DOHH2 (cell line): ENCODE results near the gene NGLY1.

Experiments used
- H3F3A ChIP-seq: fragments of 200-600 bp; sonication (generic), shearing (Covaris generic); 2 replicates; pipeline ENCODE4 v1.6.0; 2016; ENCODE audit warnings: antibody characterized with exemption, mild to moderate bottlenecking; ENCODE audit not compliant: control insufficient read depth, insufficient read depth
- H3K27ac ChIP-seq: fragments of 200-600 bp; sonication (generic); 2 replicates; pipeline ENCODE4 v1.5.1; 2014; ENCODE audit warnings: low read depth, mild to moderate bottlenecking, low read length, moderate library complexity
- H3K27me3 ChIP-seq: fragments of 200-600 bp; sonication (generic); 2 replicates; pipeline ENCODE4 v1.6.1; 2014; ENCODE audit warnings: mild to moderate bottlenecking, low read length, mixed read lengths; ENCODE audit not compliant: control insufficient read depth
- H3K36me3 ChIP-seq: fragments of 200-600 bp; sonication (generic); 2 replicates; pipeline ENCODE4 v1.6.1; 2014; ENCODE audit warnings: mild to moderate bottlenecking, low read length, moderate library complexity, mixed read lengths; ENCODE audit not compliant: control insufficient read depth
- H3K4me1 ChIP-seq: fragments of 200-600 bp; sonication (generic); 2 replicates; pipeline ENCODE4 v1.6.1; 2014; ENCODE audit warnings: mild to moderate bottlenecking, low read length, mixed read lengths; ENCODE audit not compliant: control insufficient read depth
- H3K4me2 ChIP-seq: fragments of 200-600 bp; sonication (generic); 2 replicates; pipeline ENCODE4 v1.6.0; 2014; ENCODE audit warnings: mild to moderate bottlenecking, low read length, moderate library complexity
- H3K4me3 ChIP-seq: fragments of 200-600 bp; sonication (generic); 2 replicates; pipeline ENCODE4 v1.5.1; 2014; ENCODE audit warnings: mild to moderate bottlenecking, low read length, mixed read lengths
- H3K79me2 ChIP-seq: fragments of 200-600 bp; sonication (generic); 2 replicates; pipeline ENCODE4 v1.6.1; 2014; ENCODE audit warnings: mild to moderate bottlenecking, low read length, mixed read lengths; ENCODE audit not compliant: control insufficient read depth
- H3K9me2 ChIP-seq: fragments of 200-600 bp; sonication (generic); replicated peaks from 2 replicates; pipeline ENCODE4 v1.6.1; 2014; ENCODE audit warnings: mild to moderate bottlenecking, low read length, mixed read lengths; ENCODE audit not compliant: control insufficient read depth
- H3K9me3 ChIP-seq: fragments of 200-600 bp; sonication (generic); 2 replicates; pipeline ENCODE4 v1.6.1; 2014; ENCODE audit warnings: antibody characterized with exemption, low read length, mixed read lengths; ENCODE audit not compliant: control insufficient read depth, insufficient read depth
- H4K20me1 ChIP-seq: fragments of 200-600 bp; sonication (generic); 2 replicates; pipeline ENCODE4 v1.6.0; 2014; ENCODE audit warnings: low read depth, mild to moderate bottlenecking, antibody characterized with exemption, low read length, moderate library complexity; ENCODE audit not compliant: control insufficient read depth, insufficient read depth
- EZH2phosphoT487 ChIP-seq: fragments of 200-600 bp; sonication (generic); IDR thresholded peaks from 2 replicates; pipeline ENCODE4 v1.6.1; 2017; ENCODE audit warnings: borderline replicate concordance, mild to moderate bottlenecking, antibody characterized with exemption, low read length, moderate library complexity, mixed read lengths
- TF ChIP-seq, protein P1 (sequence below): fragments of 200-600 bp; sonication (generic); IDR thresholded peaks from one replicate; pipeline ENCODE4 v1.5.1; 2014; ENCODE audit warnings: antibody characterized with exemption, mild to moderate bottlenecking, low read depth, low read length; ENCODE audit not compliant: poor library complexity, severe bottlenecking

Gene NGLY1

DNA sequence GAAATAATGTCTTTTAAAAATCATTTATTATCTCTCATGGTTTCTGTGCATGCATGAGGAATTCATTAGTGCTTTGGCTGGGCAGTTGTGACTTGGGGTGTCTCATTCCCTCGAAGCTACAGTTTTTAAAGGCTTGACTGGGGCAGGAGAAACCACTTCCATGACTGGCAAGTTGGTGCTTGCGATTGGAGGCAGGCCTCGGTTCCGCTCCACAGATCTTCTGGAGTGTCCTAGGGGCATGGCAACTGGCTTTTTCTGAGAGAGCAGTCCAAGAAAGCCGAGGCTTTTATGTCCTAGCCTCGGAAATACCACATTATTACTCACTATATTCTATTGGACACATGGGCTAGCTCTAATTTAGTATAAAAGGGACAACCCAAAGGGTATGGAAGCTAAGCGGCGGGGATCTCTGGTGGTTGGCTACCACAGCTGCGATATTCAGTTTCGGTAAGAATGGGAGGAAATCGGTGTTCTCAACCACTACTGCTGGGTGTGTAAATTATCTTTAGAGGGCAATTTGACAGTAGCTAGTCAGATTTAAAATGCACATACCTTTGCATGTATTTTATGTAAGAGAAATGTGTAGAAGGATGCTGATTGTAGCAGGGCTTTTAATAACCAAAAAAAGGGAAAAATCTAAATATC, 69.8 kb downstream of the NGLY1 start:
- Histone ChIP-seq H3K79me2 (no peaks in the 10 kb centered on the region), H3K27me3 (0 out of 2 replicates have a peak, but pooled peaks cover under 1% of the 10 kb centered on the region)
- TF ChIP-seq EZH2phosphoT487, result no peak
- TF ChIP-seq, protein P1, sequence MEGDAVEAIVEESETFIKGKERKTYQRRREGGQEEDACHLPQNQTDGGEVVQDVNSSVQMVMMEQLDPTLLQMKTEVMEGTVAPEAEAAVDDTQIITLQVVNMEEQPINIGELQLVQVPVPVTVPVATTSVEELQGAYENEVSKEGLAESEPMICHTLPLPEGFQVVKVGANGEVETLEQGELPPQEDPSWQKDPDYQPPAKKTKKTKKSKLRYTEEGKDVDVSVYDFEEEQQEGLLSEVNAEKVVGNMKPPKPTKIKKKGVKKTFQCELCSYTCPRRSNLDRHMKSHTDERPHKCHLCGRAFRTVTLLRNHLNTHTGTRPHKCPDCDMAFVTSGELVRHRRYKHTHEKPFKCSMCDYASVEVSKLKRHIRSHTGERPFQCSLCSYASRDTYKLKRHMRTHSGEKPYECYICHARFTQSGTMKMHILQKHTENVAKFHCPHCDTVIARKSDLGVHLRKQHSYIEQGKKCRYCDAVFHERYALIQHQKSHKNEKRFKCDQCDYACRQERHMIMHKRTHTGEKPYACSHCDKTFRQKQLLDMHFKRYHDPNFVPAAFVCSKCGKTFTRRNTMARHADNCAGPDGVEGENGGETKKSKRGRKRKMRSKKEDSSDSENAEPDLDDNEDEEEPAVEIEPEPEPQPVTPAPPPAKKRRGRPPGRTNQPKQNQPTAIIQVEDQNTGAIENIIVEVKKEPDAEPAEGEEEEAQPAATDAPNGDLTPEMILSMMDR, result no peak

DNA sequence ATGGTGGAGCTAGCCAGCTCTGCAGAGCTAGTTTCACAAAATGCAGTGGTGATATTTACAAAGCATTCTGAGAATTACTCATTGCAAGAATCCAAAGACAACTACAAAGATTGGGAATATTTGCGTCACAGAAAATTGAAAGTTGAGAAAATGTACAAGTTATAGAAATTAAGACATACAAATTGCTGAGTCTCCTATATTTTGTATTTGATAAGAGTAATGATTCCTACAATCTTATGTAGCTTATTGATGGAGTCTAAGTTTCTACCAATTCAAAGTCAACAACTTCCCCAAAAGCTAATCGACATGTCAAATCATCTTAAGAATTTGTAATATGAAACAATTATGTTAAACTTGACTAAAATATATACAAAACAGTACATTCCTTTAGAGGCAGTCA, 72.2 kb downstream of the NGLY1 start:
- H3K9me3 ChIP-seq, result no peaks in the 10 kb centered on the region
- no peaks in the 10 kb centered on the region for H3K79me2 ChIP-seq
- no peaks in the 10 kb centered on the region for H3K36me3 ChIP-seq
- TF ChIP-seq, protein P1, result no peak
- no peak for TF ChIP-seq EZH2phosphoT487
- no peaks in the 10 kb centered on the region for H3K9me2 ChIP-seq
- peaks cover 15% of the 10 kb centered on the region for H3K27me3 ChIP-seq
- H3K4me3 ChIP-seq, result no peak overlapping the region
- no peak overlapping the region for H3K27ac ChIP-seq
- H3F3A ChIP-seq, result no peaks in the 10 kb centered on the region
- H3K4me2 ChIP-seq, result no peak overlapping the region
- no peaks in the 10 kb centered on the region for H4K20me1 ChIP-seq
- no peaks in the 10 kb centered on the region for H3K4me1 ChIP-seq

More for the DNA sequence above, 69.8 kb downstream of the NGLY1 start:
- Histone ChIP-seq H4K20me1 (no peaks in the 10 kb centered on the region), H3K9me2 (no peaks in the 10 kb centered on the region), H3F3A (0 out of 2 replicates have a peak, but pooled peaks cover 3% of the 10 kb centered on the region), H3K27ac (no peak overlapping the region), H3K4me3 (no peak overlapping the region), H3K4me1 (no peaks in the 10 kb centered on the region), H3K4me2 (no peak overlapping the region), H3K9me3 (no peaks in the 10 kb centered on the region), H3K36me3 (no peaks in the 10 kb centered on the region)

DNA sequence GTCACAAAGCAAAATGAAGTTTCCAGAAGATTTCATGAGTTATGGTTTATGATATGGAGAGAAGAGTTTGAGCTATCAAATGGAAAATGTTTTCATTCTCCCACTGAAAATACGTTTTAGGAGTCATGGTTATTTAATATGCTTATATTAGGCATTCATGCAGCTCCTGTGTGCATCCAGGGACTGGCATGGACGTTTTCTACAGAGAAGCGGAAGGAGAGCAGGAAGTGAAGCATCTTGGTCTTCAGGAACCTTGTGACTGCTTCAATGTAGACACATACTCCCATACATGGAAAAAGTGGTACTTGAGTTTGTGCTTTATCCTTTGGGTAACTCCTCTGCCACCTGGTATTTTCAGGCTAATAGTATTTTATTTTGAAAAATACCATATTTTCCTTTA, 75.2 kb downstream of the NGLY1 start:
- Histone ChIP-seq H3K4me3 (no peak overlapping the region), H3K9me3 (no peaks in the 10 kb centered on the region), H3K36me3 (no peaks in the 10 kb centered on the region), H3K4me1 (no peaks in the 10 kb centered on the region), H3K27me3 (peaks cover 16% of the 10 kb centered on the region), H3K27ac (no peak overlapping the region), H3F3A (no peaks in the 10 kb centered on the region), H3K79me2 (no peaks in the 10 kb centered on the region), H3K9me2 (no peaks in the 10 kb centered on the region), H3K4me2 (no peak overlapping the region), H4K20me1 (no peaks in the 10 kb centered on the region)
- TF ChIP-seq, protein P1, result no peak
- no peak for TF ChIP-seq EZH2phosphoT487
